Left lobe of liver (tissue), 2 donors: ENCODE results near the gene AFM. TPM values are rescaled to one million over a fixed set of nuclear protein-coding genes. Genes with fewer than 3 reads are reported as not detected.
"Not testable (repeated sequence)": the region's sequence is repeated elsewhere in the genome, so short reads cannot be mapped to it uniquely, and the experiment has no call there.

Experiments
- ATAC-seq: fragments of 200-7000 bp; cut with Tn5 transposase; one replicate; pipeline ENCODE4 v1.9.1; 2020; ENCODE audit warnings: mild to moderate bottlenecking, moderate library complexity
- DNase-seq: peaks from one replicate; pipeline ENCODE4 v3.0.0-alpha.2; 2020; ENCODE audit warnings: low spot score
- total RNA-seq: library from RNA; stranded (reverse); gene quantifications from one replicate; pipeline ENCODE4 v1.2.1, GENCODE V29; 2021
- donor health status: DM: no; HTN: no; CAD: no; lungs with moderate emphysema.
- donor health status: DM: no; HTN: yes; CAD: no.

Gene AFM
- total RNA-seq, 1 donor from 2014 or later = 208 TPM

GRCh38 chr4:73501664-73502265 lies 20.2 kb downstream of the AFM start:
- no peak for DNase-seq
- ATAC-seq = peak; percentile 28

GRCh38 chr4:73505567-73505966 lies 24.0 kb downstream of the AFM start:
- no peak for ATAC-seq
- no peak for DNase-seq

GRCh38 chr4:73507541-73507940 lies 26.0 kb downstream of the AFM start:
- no peak for DNase-seq
- peak; percentile 65 for ATAC-seq

GRCh38 chr4:73508651-73509050 lies 27.1 kb downstream of the AFM start:
- ATAC-seq (peak; percentile 1), DNase-seq (no peak)

GRCh38 chr4:73518340-73518739 lies 36.8 kb downstream of the AFM start:
- no peak for DNase-seq
- peak; percentile 22 for ATAC-seq

GRCh38 chr4:73520821-73521220 lies 39.3 kb downstream of the AFM start:
- peak; percentile 10 for ATAC-seq
- no peak for DNase-seq

GRCh38 chr4:73523126-73523525 lies 41.6 kb downstream of the AFM start:
- DNase-seq (no peak), ATAC-seq (no peak)

GRCh38 chr4:73525611-73526010 lies 44.1 kb downstream of the AFM start:
- ATAC-seq (no peak), DNase-seq (no peak)

GRCh38 chr4:73527196-73527595 lies 45.7 kb downstream of the AFM start:
- ATAC-seq = no peak
- DNase-seq = no peak

GRCh38 chr4:73528171-73528570 lies 46.6 kb downstream of the AFM start:
- DNase-seq (no peak), ATAC-seq (peak; percentile 1)

GRCh38 chr4:73533515-73534422 lies 52.2 kb downstream of the AFM start:
- DNase-seq (no peak), ATAC-seq (peak; percentile 61)

- ATAC-seq = no peak
- DNase-seq = no peak
Observed at GRCh38 chr4:73538162-73538561, 56.6 kb downstream of the AFM start.

GRCh38 chr4:73539386-73539785 lies 57.8 kb downstream of the AFM start:
- DNase-seq (no peak), ATAC-seq (no peak)

GRCh38 chr4:73540826-73541225 lies 59.3 kb downstream of the AFM start:
- DNase-seq = no peak
- no peak for ATAC-seq

- DNase-seq = no peak
- ATAC-seq = peak; percentile 40
Observed at GRCh38 chr4:73541251-73541650, 59.7 kb downstream of the AFM start.

GRCh38 chr4:73544620-73545019 lies 63.1 kb downstream of the AFM start:
- ATAC-seq = peak; percentile 22

GRCh38 chr4:73550865-73551264 lies 69.3 kb downstream of the AFM start:
- ATAC-seq, DNase-seq: not testable (repeated sequence)

More at GRCh38 chr4:73544620-73545019, 63.1 kb downstream of the AFM start:
- DNase-seq = peak; percentile 59

Other genes starting within 250 kb of the AFM start
- 23.9 TPM for gene ANKRD17, start 222.9 kb upstream of the AFM start, total RNA-seq
- 99,767 TPM for gene ALB, start 77.5 kb upstream of the AFM start, total RNA-seq
- 3.3 TPM for gene AFP, start 45.5 kb upstream of the AFM start, total RNA-seq
- 0.23 TPM for gene RASSF6, start 138.7 kb downstream of the AFM start, total RNA-seq